Thoracic aorta (tissue), 2 donors: ENCODE results near the gene CCNA1. TPM values are rescaled to one million over a fixed set of nuclear protein-coding genes. Genes with fewer than 3 reads are reported as not detected.

Experiments
- ATAC-seq: fragments of 150-250 bp; one replicate; pipeline ENCODE4 v1.8.0; 2017; ENCODE audit warnings: low read depth; ENCODE audit not compliant: insufficient number of reproducible peaks, low FRiP score
- DNase-seq: peaks from one replicate; pipeline ENCODE4 v3.0.0-alpha.2; 2020; ENCODE audit warnings: low spot score
- H3K27ac ChIP-seq, 2 donors: fragments of 200-600 bp; sonication (generic); 1 replicate in 1 of 2; 2 replicates in 1 of 2; pipeline ENCODE4 v1.5.1; 2016; ENCODE audit warnings: mild to moderate bottlenecking in 2 of 2, moderate library complexity in 2 of 2
- H3K27me3 ChIP-seq: fragments of 200-600 bp; sonication (generic); replicated peaks from 2 replicates; pipeline ENCODE4 v1.6.0; 2016; ENCODE audit warnings: mild to moderate bottlenecking; ENCODE audit not compliant: insufficient read depth
- H3K36me3 ChIP-seq: fragments of 200-600 bp; sonication (generic); one replicate; pipeline ENCODE4 v1.5.1; 2016
- H3K4me1 ChIP-seq, 2 donors: fragments of 200-600 bp; sonication (generic); 1 replicate in 1 of 2; 2 replicates in 1 of 2; pipeline versions ENCODE4 v1.5.1 to v1.6.0; 2016; ENCODE audit warnings: low read depth in 2 of 2, mild to moderate bottlenecking in 1 of 2; ENCODE audit not compliant: control insufficient read depth in 1 of 2
- H3K4me3 ChIP-seq: fragments of 200-600 bp; sonication (generic); 2 replicates; pipeline ENCODE4 v1.5.1; 2016; ENCODE audit warnings: mild to moderate bottlenecking
- H3K9me3 ChIP-seq: fragments of 200-600 bp; sonication (generic); 2 replicates; pipeline ENCODE4 v1.5.1; 2016
- total RNA-seq, 2 donors: library from RNA; depleted of rRNA; stranded (reverse); fragments of >200 nt; gene quantifications; one replicate each; pipeline versions ENCODE4 v1.1.0 to v1.2.3, GENCODE V29; 2016
- TF ChIP-seq, protein P1 (sequence below): fragments of 200-600 bp; sonication (generic); IDR thresholded peaks from one replicate; pipeline ENCODE4 v1.5.1; 2019; ENCODE audit warnings: antibody characterized with exemption

The CCNA1 gene
- total RNA-seq, 2 donors from 2014 or later = 0.41 to 1.1 TPM

DNA sequence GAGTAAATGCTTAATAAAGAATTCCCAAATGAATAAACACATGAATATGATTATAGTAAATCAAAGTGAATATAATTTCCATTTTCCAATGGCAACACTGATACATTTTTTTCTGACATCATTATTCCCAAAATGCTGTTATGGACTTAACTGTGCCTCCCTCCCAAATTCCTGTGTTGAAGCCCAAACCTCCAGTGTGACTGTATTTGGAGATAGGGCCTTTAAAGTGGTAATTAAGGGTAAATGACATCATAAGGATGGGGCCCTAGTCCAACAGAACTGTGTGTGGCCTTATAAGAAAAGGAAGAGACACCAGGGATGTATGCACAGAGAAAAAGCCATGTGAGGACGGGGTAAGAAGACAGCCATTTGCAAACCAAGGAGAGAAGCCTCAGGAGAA is 19.1 kb upstream of the CCNA1 start:
- H3K4me1 ChIP-seq = no peaks in the 10 kb centered on the region
- DNase-seq = no peak
- no peak overlapping the region for H3K27ac ChIP-seq
- no peak overlapping the region for H3K4me3 ChIP-seq
- no peaks in the 10 kb centered on the region for H3K27me3 ChIP-seq
- no peaks in the 10 kb centered on the region for H3K9me3 ChIP-seq
- TF ChIP-seq, protein P1, sequence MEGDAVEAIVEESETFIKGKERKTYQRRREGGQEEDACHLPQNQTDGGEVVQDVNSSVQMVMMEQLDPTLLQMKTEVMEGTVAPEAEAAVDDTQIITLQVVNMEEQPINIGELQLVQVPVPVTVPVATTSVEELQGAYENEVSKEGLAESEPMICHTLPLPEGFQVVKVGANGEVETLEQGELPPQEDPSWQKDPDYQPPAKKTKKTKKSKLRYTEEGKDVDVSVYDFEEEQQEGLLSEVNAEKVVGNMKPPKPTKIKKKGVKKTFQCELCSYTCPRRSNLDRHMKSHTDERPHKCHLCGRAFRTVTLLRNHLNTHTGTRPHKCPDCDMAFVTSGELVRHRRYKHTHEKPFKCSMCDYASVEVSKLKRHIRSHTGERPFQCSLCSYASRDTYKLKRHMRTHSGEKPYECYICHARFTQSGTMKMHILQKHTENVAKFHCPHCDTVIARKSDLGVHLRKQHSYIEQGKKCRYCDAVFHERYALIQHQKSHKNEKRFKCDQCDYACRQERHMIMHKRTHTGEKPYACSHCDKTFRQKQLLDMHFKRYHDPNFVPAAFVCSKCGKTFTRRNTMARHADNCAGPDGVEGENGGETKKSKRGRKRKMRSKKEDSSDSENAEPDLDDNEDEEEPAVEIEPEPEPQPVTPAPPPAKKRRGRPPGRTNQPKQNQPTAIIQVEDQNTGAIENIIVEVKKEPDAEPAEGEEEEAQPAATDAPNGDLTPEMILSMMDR = no peak
- no peaks in the 10 kb centered on the region for H3K36me3 ChIP-seq
- no peak for ATAC-seq

GRCh38 chr13:36414461-36414860 is 17.8 kb upstream of the CCNA1 start:
- H3K9me3 ChIP-seq = no peaks in the 10 kb centered on the region
- no peak for DNase-seq
- H3K4me3 ChIP-seq = no peak overlapping the region
- H3K36me3 ChIP-seq = no peaks in the 10 kb centered on the region
- no peaks in the 10 kb centered on the region for H3K4me1 ChIP-seq
- no peaks in the 10 kb centered on the region for H3K27me3 ChIP-seq
- TF ChIP-seq, protein P1 = no peak
- no peak overlapping the region for H3K27ac ChIP-seq
- no peak for ATAC-seq

- no peak for DNase-seq
- no peak for ATAC-seq
- Histone ChIP-seq H3K4me1 (no peaks in the 10 kb centered on the region), H3K9me3 (no peaks in the 10 kb centered on the region), H3K36me3 (no peaks in the 10 kb centered on the region), H3K4me3 (no peak overlapping the region), H3K27ac (no peak overlapping the region), H3K27me3 (no peaks in the 10 kb centered on the region)
- TF ChIP-seq, protein P1 = no peak
Measured at GRCh38 chr13:36417331-36417730, 15.0 kb upstream of the CCNA1 start.

GRCh38 chr13:36418022-36418805 is 14.1 kb upstream of the CCNA1 start:
- Histone ChIP-seq H3K27ac (no peak overlapping the region), H3K36me3 (no peaks in the 10 kb centered on the region)
- no peak for ATAC-seq

GRCh38 chr13:36420437-36420891 is 11.8 kb upstream of the CCNA1 start:
- no peaks in the 10 kb centered on the region for H3K9me3 ChIP-seq
- peak; percentile 41 for DNase-seq
- H3K36me3 ChIP-seq = no peaks in the 10 kb centered on the region
- no peak overlapping the region for H3K27ac ChIP-seq
- H3K4me1 ChIP-seq = no peaks in the 10 kb centered on the region
- ATAC-seq = peak; percentile 63
- H3K27me3 ChIP-seq = no peaks in the 10 kb centered on the region
- no peak overlapping the region for H3K4me3 ChIP-seq
- TF ChIP-seq, protein P1 = peak; percentile 83

More at GRCh38 chr13:36418022-36418805, 14.1 kb upstream of the CCNA1 start:
- H3K9me3 ChIP-seq = no peaks in the 10 kb centered on the region
- H3K4me3 ChIP-seq = no peak overlapping the region
- DNase-seq = no peak
- no peaks in the 10 kb centered on the region for H3K27me3 ChIP-seq
- no peaks in the 10 kb centered on the region for H3K4me1 ChIP-seq
- TF ChIP-seq, protein P1 = no peak
